Liver (tissue), 9 donors: ENCODE results near the gene CDH3. TPM values are rescaled to one million over a fixed set of nuclear protein-coding genes. Genes with fewer than 3 reads are reported as not detected.

Experiments
- DNase-seq: peaks from one replicate; pipeline ENCODE4 v3.0.0-alpha.2; 2017; ENCODE audit warnings: low spot score
- H3K27ac ChIP-seq, 2 donors: one replicate each; pipeline ENCODE4 v1.7.0; 2013; ENCODE audit warnings: inconsistent platforms in 2 of 2, low read length in 2 of 2, control low read depth in 1 of 2, low read depth in 1 of 2, mild to moderate bottlenecking in 1 of 2
- H3K27me3 ChIP-seq, 4 donors: one replicate each; pipeline versions ENCODE4 v1.6.1 to v1.7.0; 2013; ENCODE audit warnings: low read length in 3 of 4, inconsistent platforms in 1 of 4, mild to moderate bottlenecking in 1 of 4, moderate library complexity in 1 of 4; ENCODE audit not compliant: control insufficient read depth in 4 of 4, insufficient read depth in 4 of 4
- H3K36me3 ChIP-seq, 4 donors: one replicate each; pipeline versions ENCODE4 v1.6.1 to v1.7.0; 2013; ENCODE audit warnings: low read length in 3 of 4, mild to moderate bottlenecking in 3 of 4, low read depth in 1 of 4, moderate library complexity in 1 of 4; ENCODE audit not compliant: control insufficient read depth in 4 of 4, insufficient read depth in 3 of 4
- H3K4me1 ChIP-seq, 4 donors: one replicate each; pipeline versions ENCODE4 v1.6.1 to v1.7.0; 2013; ENCODE audit warnings: low read length in 3 of 4, mild to moderate bottlenecking in 3 of 4, moderate library complexity in 1 of 4; ENCODE audit not compliant: control insufficient read depth in 4 of 4, insufficient read depth in 4 of 4
- H3K4me3 ChIP-seq, 3 donors: one replicate each; pipeline versions ENCODE4 v1.6.1 to v1.7.0; 2013; ENCODE audit warnings: low read length in 3 of 3, control low read depth in 1 of 3, low read depth in 1 of 3, mild to moderate bottlenecking in 1 of 3
- H3K9ac ChIP-seq, 2 donors: one replicate each; pipeline ENCODE4 v1.7.0; 2013; ENCODE audit warnings: low read length in 2 of 2, mild to moderate bottlenecking in 2 of 2, moderate library complexity in 2 of 2, control low read depth in 1 of 2, low read depth in 1 of 2
- H3K9me3 ChIP-seq, 4 donors: one replicate each; pipeline versions ENCODE4 v1.6.1 to v1.7.0; 2013; ENCODE audit warnings: low read length in 3 of 4; ENCODE audit not compliant: control insufficient read depth in 4 of 4
- ATF3 ChIP-seq: IDR thresholded peaks from 2 replicates; pipeline ENCODE4 v1.6.1; 2016; ENCODE audit warnings: antibody characterized with exemption
- CTCF ChIP-seq: fragments of 150-350 bp; IDR thresholded peaks from 2 replicates; pipeline ENCODE4 v1.5.1; 2017; ENCODE audit warnings: improper control_type of control experiment, low read depth, low read length; ENCODE audit not compliant: missing input control
- EGR1 ChIP-seq, 2 donors: IDR thresholded peaks; 2 replicates each; pipeline ENCODE4 v1.6.1; 2016 to 2018; ENCODE audit warnings: antibody characterized with exemption in 2 of 2, low read depth in 2 of 2
- FOXA1 ChIP-seq: IDR thresholded peaks from 2 replicates; pipeline ENCODE4 v1.6.1; 2016; ENCODE audit warnings: antibody characterized with exemption
- FOXA2 ChIP-seq: IDR thresholded peaks from 2 replicates; pipeline ENCODE4 v1.6.1; 2016; ENCODE audit warnings: antibody characterized with exemption
- GABPA ChIP-seq, 2 donors: IDR thresholded peaks in 1 of 2; conservative IDR thresholded peaks in 1 of 2; 2 replicates each; pipeline ENCODE4 v1.6.1; 2016; ENCODE audit warnings: antibody characterized with exemption in 2 of 2, mild to moderate bottlenecking in 1 of 2, moderate library complexity in 1 of 2
- HNF4A ChIP-seq, 2 donors: conservative IDR thresholded peaks; 2 replicates each; pipeline ENCODE4 v1.6.1; 2016; ENCODE audit warnings: antibody characterized with exemption in 2 of 2, mild to moderate bottlenecking in 2 of 2
- HNF4G ChIP-seq: IDR thresholded peaks from 2 replicates; pipeline ENCODE4 v1.6.1; 2016; ENCODE audit warnings: antibody characterized with exemption
- JUND ChIP-seq, 2 donors: IDR thresholded peaks; 2 replicates each; pipeline ENCODE4 v1.6.1; 2016; ENCODE audit warnings: antibody characterized with exemption in 2 of 2
- MAX ChIP-seq: IDR thresholded peaks from 2 replicates; pipeline ENCODE4 v1.6.1; 2016; ENCODE audit warnings: antibody characterized with exemption
- NR2F2 ChIP-seq: IDR thresholded peaks from 2 replicates; pipeline ENCODE4 v1.6.1; 2016; ENCODE audit warnings: antibody characterized with exemption
- RAD21 ChIP-seq, 2 donors: IDR thresholded peaks; 2 replicates each; pipeline ENCODE4 v1.6.1; 2016; ENCODE audit warnings: antibody characterized with exemption in 2 of 2, mild to moderate bottlenecking in 2 of 2
- REST ChIP-seq: IDR thresholded peaks from 2 replicates; pipeline ENCODE4 v1.6.1; 2016; ENCODE audit warnings: antibody characterized with exemption, mild to moderate bottlenecking
- RXRA ChIP-seq, 2 donors: IDR thresholded peaks; 2 replicates each; pipeline ENCODE4 v1.6.1; 2017 to 2018; ENCODE audit warnings: antibody characterized with exemption in 2 of 2, mild to moderate bottlenecking in 1 of 2
- SP1 ChIP-seq: IDR thresholded peaks from 2 replicates; pipeline ENCODE4 v1.6.1; 2018; ENCODE audit warnings: antibody characterized with exemption, mild to moderate bottlenecking
- TAF1 ChIP-seq: conservative IDR thresholded peaks from 2 replicates; pipeline ENCODE4 v1.6.1; 2016; ENCODE audit warnings: antibody characterized with exemption, mild to moderate bottlenecking
- YY1 ChIP-seq: IDR thresholded peaks from 2 replicates; pipeline ENCODE4 v1.6.1; 2016; ENCODE audit warnings: antibody characterized with exemption, mild to moderate bottlenecking
- ZBTB33 ChIP-seq: IDR thresholded peaks from 2 replicates; pipeline ENCODE4 v1.6.1; 2016; ENCODE audit warnings: antibody characterized with exemption
- WGBS: extraction: QIAGEN DNeasy Blood & Tissue Kit; methylation state at CpG from one replicate; pipeline ENCODE4 v1.1.7; 2013; 5-methylcytosine and 5-hydroxymethylcytosine counted together
- polyA plus RNA-seq, 2 donors: library from polyadenylated mRNA; stranded (reverse) in 1 of 2; unstranded in 1 of 2; fragments of 200-250 nt in 1 of 2; fragments of >200 nt in 1 of 2; fragmentation: Nextera tagmentation in 1 of 2; extraction: Ambion mirVana in 1 of 2; gene quantifications; one replicate each; pipeline versions ENCODE4 v1.2.1 to v1.2.3, GENCODE V29; 2013 to 2015
- total RNA-seq, 2 donors: library from RNA; depleted of rRNA; stranded (reverse); fragments of >200 nt; gene quantifications; one replicate each; pipeline ENCODE4 v1.2.3, GENCODE V29; 2014
- donor health status: healthy.
- donor health status: healthy.
- donor health status: healthy.
- donor health status: healthy.
- donor health status: healthy.

CDH3 gene
- total and polyA plus RNA-seq, 4 donors: 0.08 to 0.19 TPM; not detected in 2

GRCh38 chr16:68696514-68696913 lies 51.4 kb downstream of the CDH3 start:
- no peak overlapping the region for H3K27ac ChIP-seq
- no peaks in the 10 kb centered on the region for H3K4me1 ChIP-seq
- H3K9me3 ChIP-seq: no peaks in the 10 kb centered on the region
- no peak overlapping the region for H3K4me3 ChIP-seq
- no peaks in the 10 kb centered on the region for H3K27me3 ChIP-seq
- no peak for TF ChIP-seq FOXA2
- TF ChIP-seq HNF4A (conservative IDR thresholded peaks at IDR 0.05): no peak
- TF ChIP-seq SP1: no peak
- TF ChIP-seq FOXA1: no peak
- TF ChIP-seq GABPA (IDR thresholded peaks at IDR 0.05 in 1 of 2, conservative IDR thresholded peaks at IDR 0.05 in 1 of 2): no peak
- no peak for TF ChIP-seq HNF4G
- TF ChIP-seq REST: no peak
- TF ChIP-seq YY1: no peak
- TF ChIP-seq RAD21 (IDR thresholded peaks at IDR 0.05): peak in 1 of 2 donors; percentile 37
- H3K9ac ChIP-seq: no peak overlapping the region
- no peaks in the 10 kb centered on the region for H3K36me3 ChIP-seq
- DNase-seq: no peak
- WGBS: 73% methylated on average over 8 of the region's 8 CpGs

- DNase-seq: no peak
- no peak overlapping the region for H3K4me3 ChIP-seq
- 94% methylated on average over 23 of the region's 23 CpGs for WGBS
- no peak overlapping the region for H3K27ac ChIP-seq
- no peaks in the 10 kb centered on the region for H3K4me1 ChIP-seq
- H3K9me3 ChIP-seq: no peaks in the 10 kb centered on the region
- TF ChIP-seq RXRA (IDR thresholded peaks at IDR 0.05) (no peak), FOXA1 (no peak), NR2F2 (no peak), HNF4A (conservative IDR thresholded peaks at IDR 0.05) (no peak), RAD21 (IDR thresholded peaks at IDR 0.05) (no peak), TAF1 (no peak), GABPA (IDR thresholded peaks at IDR 0.05 in 1 of 2, conservative IDR thresholded peaks at IDR 0.05 in 1 of 2) (no peak), ATF3 (no peak), MAX (no peak), EGR1 (IDR thresholded peaks at IDR 0.05; ENCODE audit: low read depth in 2 of 2) (no peak), HNF4G (no peak), YY1 (no peak), JUND (IDR thresholded peaks at IDR 0.05) (no peak), CTCF (no peak), REST (no peak), FOXA2 (no peak), ZBTB33 (no peak), SP1 (no peak)
- no peaks in the 10 kb centered on the region for H3K27me3 ChIP-seq
- H3K9ac ChIP-seq: no peak overlapping the region
- no peaks in the 10 kb centered on the region for H3K36me3 ChIP-seq
Observed at GRCh38 chr16:68698091-68698490, 53.0 kb downstream of the CDH3 start.
